ENCODE results near the gene ZDHHC8. TPM values are rescaled to one million over a fixed set of nuclear protein-coding genes. Genes with fewer than 3 reads are reported as not detected.

ZDHHC8 gene
- total RNA-seq, 1 donor from 2014 or later, result 118 TPM

GRCh38 chr22:20107951-20108756, 23.4 kb upstream of the ZDHHC8 start:
- Mint-ChIP-seq H3K4me1 (ENCODE audit: unreplicated experiment) (no peaks in the 10 kb centered on the region), H3K27me3 (ENCODE audit: unreplicated experiment) (peaks cover 17% of the 10 kb centered on the region), H3K9me3 (ENCODE audit: unreplicated experiment) (no peaks in the 10 kb centered on the region), H3K36me3 (ENCODE audit: low read depth, unreplicated experiment) (peaks cover 22% of the 10 kb centered on the region), H3K4me3 (ENCODE audit: unreplicated experiment) (no peak overlapping the region), H3K27ac (ENCODE audit: unreplicated experiment) (no peak overlapping the region)
- no peak for DNase-seq (ENCODE audit: low spot score)
- no peak for TF ChIP-seq CTCF (IDR thresholded peaks at IDR 0.05; ENCODE audit: unreplicated experiment)

- DNase-seq (ENCODE audit: low spot score), result no peak
- H3K36me3 Mint-ChIP-seq (ENCODE audit: low read depth, unreplicated experiment), result peaks cover 15% of the 10 kb centered on the region
- H3K4me3 Mint-ChIP-seq (ENCODE audit: unreplicated experiment), result no peak overlapping the region
- peaks cover 17% of the 10 kb centered on the region for H3K27me3 Mint-ChIP-seq (ENCODE audit: unreplicated experiment)
- H3K4me1 Mint-ChIP-seq (ENCODE audit: unreplicated experiment), result no peaks in the 10 kb centered on the region
- no peaks in the 10 kb centered on the region for H3K9me3 Mint-ChIP-seq (ENCODE audit: unreplicated experiment)
- TF ChIP-seq CTCF (IDR thresholded peaks at IDR 0.05; ENCODE audit: unreplicated experiment), result no peak
- H3K27ac Mint-ChIP-seq (ENCODE audit: unreplicated experiment), result no peak overlapping the region
These were observed 22.8 kb upstream of the ZDHHC8 start for GRCh38 chr22:20108757-20109230.

- H3K27ac Mint-ChIP-seq (ENCODE audit: unreplicated experiment), result no peak overlapping the region
- H3K4me3 Mint-ChIP-seq (ENCODE audit: unreplicated experiment), result peak overlapping the region; percentile 56
- no peak for DNase-seq (ENCODE audit: low spot score)
These were observed 21.9 kb upstream of the ZDHHC8 start for GRCh38 chr22:20109411-20110358.

GRCh38 chr22:20110359-20110985, 21.1 kb upstream of the ZDHHC8 start:
- Mint-ChIP-seq H3K9me3 (ENCODE audit: unreplicated experiment) (no peaks in the 10 kb centered on the region), H3K4me3 (ENCODE audit: unreplicated experiment) (no peak overlapping the region), H3K4me1 (ENCODE audit: unreplicated experiment) (peaks cover 9% of the 10 kb centered on the region), H3K36me3 (ENCODE audit: low read depth, unreplicated experiment) (peaks cover 16% of the 10 kb centered on the region), H3K27me3 (ENCODE audit: unreplicated experiment) (peaks cover 22% of the 10 kb centered on the region), H3K27ac (ENCODE audit: unreplicated experiment) (no peak overlapping the region)
- no peak for TF ChIP-seq CTCF (IDR thresholded peaks at IDR 0.05; ENCODE audit: unreplicated experiment)
- DNase-seq (ENCODE audit: low spot score), result no peak

More at GRCh38 chr22:20109411-20110358, 21.9 kb upstream of the ZDHHC8 start:
- peaks cover 3% of the 10 kb centered on the region for H3K4me1 Mint-ChIP-seq (ENCODE audit: unreplicated experiment)
- peaks cover 15% of the 10 kb centered on the region for H3K36me3 Mint-ChIP-seq (ENCODE audit: low read depth, unreplicated experiment)
- H3K27me3 Mint-ChIP-seq (ENCODE audit: unreplicated experiment), result peaks cover 17% of the 10 kb centered on the region
- H3K9me3 Mint-ChIP-seq (ENCODE audit: unreplicated experiment), result no peaks in the 10 kb centered on the region
- no peak for TF ChIP-seq CTCF (IDR thresholded peaks at IDR 0.05; ENCODE audit: unreplicated experiment)

Measured in endothelial cell (in vitro differentiated cells).